ENCODE results near the gene GYPC.

The GYPC gene

DNA sequence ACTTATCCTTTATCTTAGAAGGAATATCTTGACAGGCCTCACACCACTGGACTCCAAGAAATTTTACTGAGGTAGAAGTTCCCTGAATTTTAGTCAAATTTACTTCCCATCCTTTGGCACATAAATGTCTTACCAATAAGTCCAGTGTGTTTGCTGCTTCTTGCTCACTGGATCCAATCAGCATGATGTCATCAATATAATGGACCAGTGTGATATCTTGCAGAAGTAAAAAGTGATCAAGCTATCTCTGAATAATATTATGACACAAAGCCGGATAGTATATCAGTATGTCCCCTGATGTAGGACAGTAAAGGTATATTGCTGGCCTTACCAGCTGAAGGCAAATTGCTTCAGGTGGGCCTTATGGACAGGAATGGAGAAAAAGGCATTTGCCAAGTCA lies 6.9 kb upstream of the GYPC start:
- no peak for DNase-seq (ENCODE audit: low read depth, low spot score)

DNA sequence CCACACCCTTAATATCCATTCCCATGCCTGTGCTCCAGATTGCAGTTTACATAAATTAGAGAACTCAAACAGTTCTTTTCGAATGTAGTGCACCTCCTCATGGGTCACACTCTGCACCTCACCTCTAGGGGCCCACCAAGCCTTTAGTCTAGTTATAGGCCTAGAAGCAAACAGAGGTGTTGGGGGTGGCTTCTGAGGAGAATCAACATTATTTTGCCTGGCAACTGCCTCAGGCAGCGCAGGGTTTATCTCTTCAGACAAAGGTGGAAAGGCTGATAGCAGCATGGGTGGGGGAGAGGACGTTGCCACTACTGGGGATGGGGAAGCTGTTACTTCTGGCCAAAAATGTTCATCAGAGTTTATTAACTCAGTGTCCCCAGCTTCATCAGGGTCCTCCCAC lies 5.0 kb upstream of the GYPC start:
- DNase-seq (ENCODE audit: low read depth, low spot score) = no peak

DNA sequence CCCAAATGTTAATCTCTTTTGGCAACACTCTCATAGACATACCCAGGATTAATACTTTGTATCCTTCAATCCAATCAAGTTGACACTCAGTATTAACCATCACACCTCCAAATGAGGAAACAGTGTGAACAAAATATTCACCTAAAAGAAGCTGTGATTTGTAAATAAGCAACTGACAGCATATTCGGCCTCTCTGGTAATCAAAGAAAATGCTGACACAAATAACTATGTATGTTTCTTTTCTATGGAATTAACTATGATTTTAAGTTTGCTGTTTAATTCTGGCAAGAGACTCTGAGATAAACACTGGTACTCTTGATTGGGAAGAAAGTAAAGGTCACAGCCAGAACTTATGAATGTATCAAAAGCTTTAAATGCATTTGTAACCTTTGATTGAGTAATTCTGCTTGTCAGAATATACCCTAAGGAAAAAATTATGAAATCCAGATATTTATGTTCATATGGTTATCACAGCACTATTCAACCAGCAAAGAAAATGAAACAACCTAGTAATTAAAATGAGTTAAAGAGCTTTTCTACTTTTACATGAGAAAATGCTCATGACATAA lies 3.6 kb upstream of the GYPC start:
- no peak for DNase-seq (ENCODE audit: low read depth, low spot score)

DNA sequence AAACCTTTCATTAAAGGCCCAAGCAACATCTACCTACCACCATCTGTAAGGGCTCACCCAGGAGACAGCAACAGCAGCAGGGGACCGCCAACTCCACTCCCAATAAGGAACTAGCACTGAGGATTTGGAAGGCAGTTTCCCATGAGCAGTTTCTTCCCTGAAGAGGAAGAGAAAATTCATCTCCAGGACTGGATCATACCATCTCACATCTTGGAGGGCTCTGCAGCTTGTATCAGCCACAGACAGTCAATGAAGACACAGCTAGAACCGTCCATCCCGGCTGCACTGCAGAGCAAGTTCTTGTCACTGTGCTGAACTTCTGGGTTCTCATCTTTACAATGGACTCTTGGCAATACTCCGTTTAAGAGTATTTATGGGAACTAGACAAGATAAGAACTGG lies 2.8 kb upstream of the GYPC start:
- DNase-seq (ENCODE audit: low read depth, low spot score) = no peak

DNA sequence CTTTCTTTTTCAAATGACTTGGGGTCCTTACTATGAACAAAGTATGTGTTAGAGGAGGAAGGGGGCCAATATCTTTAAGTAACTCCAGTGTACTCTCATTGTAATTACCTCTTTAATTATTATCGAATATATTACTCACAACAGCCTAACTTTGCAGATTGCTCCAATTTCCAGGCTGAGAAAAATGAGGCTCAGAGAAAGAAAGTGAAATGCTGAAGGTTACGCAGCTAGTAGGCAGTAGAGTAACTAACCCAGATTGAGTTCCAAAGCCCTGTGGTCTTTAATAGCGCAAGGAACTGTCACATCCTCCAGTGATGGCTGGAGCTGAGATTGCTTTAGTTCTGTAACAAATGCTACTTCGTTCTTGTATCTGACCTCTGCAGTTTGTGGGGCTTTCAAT lies 2.2 kb upstream of the GYPC start:
- DNase-seq (ENCODE audit: low read depth, low spot score) = no peak

DNA sequence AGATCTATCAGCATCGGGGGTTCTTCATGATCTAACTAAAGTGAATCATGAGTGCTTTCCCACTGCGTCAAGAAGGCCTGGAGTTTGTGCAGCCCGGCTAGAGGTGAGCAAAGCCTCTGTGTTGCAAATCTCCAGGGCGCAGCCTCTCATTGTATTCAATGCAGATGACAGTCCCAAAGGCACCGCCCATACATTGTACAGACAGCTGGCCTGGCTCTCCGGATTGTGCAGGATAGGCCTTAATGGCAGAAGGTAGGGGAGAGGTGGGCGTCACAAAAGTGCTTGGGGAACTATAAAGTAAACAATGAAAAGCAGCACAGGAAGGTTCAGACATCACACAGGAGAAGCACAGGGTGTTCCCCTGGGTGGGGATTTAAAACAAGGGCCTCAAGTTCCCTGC lies 907 bp upstream of the GYPC start:
- DNase-seq (ENCODE audit: low read depth, low spot score) = no peak

DNA sequence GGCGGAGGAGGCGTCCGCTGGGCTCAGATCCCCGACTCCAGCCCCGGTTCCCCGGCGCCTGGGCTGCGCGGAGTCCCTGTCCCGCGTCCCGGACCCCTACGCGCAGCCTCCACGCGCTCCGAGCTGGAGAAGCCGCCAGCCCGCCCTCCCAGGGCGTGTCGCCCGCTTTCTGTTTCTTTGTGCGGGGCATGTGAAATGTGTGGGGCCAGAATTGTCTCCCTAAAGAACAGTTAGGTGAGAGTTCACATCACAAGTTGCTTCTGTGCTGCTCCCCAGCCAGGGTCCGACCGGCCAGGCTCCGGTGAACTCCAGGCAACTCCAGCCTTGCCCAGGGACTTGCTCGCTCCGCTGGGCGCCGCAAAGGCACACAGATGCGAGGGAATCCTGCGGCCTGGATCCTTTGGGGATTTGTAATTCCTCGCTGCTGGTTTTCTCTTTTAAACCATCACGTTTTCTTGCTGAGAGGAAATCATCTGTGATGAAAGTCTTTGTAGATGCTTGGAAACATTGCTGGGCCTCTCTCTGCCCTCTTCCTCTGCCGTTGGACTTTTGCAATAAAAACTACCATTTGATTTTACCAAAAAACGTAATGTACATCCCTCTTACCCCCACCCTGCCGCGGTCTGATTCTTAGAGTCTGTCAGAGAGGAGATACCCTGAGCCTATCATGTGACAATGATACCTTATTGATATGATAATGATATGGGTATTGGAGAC lies 631 bp downstream of the GYPC start:
- no peak for DNase-seq (ENCODE audit: low read depth, low spot score)

DNA sequence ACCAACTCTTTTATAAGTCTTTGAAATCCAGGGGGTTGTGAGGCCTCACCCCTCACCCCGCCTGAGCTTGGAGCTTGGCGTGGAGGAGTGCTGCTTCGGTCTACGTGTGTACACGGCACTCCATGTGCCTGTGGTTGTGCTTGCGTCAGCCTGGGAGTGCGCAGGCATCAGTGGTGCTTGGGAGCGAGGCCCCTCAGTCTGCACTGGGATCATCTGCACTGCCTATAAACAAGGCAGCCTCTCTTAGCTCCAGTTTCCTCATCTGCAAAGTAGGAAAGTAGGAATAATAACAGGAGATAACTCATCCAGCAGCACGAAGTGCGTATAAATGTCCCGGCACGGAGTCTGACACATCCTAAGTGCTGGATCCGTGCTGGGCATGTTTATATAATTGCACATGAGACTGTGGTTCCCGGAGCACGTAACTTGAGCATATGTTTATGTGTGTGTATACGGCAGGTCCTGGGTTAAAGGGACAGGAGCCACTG lies 1.2 kb downstream of the GYPC start:
- DNase-seq (ENCODE audit: low read depth, low spot score) = no peak

DNA sequence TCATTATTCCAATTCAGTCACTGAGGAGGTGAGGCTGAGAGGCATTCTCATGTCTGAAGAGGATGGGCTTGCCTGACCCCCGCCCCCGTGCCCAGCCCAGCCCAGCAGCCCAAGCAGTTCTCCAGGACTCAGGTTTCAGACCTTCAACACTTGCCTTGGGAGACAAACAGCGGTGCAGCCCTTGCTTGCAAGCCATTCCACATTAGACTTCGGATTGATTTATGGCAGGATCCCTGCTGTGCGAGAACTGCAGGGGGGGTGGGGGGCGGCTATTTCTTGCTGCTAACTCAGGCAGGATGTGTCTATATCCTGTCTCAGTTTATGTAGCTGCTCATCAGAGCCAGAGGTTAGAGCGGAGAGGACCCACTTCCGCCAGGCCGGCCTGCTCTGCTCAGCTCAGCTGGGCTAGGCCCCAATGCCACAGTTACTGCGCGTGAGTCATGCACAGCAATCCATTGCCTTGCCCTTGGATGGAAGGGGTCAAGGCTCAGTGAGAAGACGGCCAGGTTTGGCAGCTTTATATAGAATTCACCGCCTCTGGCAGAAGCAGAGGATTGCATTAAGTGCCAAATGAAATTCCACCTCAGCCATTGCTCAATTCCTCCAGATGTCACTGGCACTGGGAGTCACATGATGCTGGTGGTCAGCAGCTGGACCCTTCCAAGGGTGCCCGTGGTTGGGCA lies 1.8 kb downstream of the GYPC start:
- no peak for DNase-seq (ENCODE audit: low read depth, low spot score)

DNA sequence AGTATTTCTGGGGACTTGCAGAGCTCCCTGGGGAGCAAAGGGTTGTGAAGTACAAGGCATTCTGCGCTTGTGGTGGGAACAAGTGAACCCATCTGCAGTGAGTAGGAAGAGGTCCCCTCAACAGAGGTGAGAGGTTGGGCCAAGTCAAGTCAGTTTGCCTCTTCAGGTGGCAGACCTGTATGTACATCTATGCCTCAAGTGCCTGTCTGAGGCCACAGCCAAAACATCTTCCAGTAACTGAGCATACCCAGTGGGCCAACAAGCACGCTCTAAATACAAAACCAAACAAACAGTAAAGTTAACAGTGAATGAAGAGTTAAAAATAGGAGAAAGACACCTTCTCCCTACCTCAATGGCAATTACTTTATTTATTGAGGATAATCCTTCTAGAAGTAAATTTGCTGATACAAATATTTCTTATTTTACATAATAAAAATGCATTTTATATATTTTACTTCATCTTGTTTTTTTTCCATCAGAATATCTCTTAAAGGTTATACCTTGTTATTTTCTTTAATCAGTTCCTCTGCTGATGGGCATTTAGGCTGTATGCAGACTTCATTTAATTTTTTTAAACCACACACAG lies 2.5 kb downstream of the GYPC start:
- no peak for DNase-seq (ENCODE audit: low read depth, low spot score)

DNA sequence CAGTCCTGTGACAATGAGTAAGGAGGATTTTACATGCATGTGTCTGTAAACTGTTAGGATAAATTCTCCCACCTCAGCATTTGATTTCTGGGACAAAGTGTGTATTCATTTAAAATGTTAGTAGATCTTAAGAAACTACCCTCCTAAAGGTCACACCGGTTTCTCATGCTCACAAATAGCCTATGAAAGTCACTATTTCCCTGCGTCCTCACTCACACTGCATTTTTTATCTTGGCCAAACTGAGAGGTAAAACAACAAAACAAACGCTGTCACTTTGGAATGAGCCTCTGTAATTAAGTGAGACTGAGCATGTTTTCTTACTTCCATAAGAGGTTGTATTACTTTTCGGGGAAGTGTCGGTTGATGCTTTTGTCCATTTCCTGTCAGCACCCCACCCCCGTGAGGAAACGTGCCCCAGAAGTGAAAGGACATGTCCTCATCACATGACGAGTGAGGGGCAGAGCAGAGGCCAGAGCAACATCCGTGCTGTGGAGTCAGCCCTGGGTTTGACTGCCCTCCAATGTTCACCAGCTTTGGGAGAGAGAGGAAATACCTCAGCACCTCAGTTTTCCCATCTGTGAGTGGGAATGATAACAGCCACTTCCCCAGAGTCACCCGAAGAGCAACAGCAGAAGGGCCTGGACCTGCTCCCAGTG lies 3.1 kb downstream of the GYPC start:
- no peak for DNase-seq (ENCODE audit: low read depth, low spot score)

DNA sequence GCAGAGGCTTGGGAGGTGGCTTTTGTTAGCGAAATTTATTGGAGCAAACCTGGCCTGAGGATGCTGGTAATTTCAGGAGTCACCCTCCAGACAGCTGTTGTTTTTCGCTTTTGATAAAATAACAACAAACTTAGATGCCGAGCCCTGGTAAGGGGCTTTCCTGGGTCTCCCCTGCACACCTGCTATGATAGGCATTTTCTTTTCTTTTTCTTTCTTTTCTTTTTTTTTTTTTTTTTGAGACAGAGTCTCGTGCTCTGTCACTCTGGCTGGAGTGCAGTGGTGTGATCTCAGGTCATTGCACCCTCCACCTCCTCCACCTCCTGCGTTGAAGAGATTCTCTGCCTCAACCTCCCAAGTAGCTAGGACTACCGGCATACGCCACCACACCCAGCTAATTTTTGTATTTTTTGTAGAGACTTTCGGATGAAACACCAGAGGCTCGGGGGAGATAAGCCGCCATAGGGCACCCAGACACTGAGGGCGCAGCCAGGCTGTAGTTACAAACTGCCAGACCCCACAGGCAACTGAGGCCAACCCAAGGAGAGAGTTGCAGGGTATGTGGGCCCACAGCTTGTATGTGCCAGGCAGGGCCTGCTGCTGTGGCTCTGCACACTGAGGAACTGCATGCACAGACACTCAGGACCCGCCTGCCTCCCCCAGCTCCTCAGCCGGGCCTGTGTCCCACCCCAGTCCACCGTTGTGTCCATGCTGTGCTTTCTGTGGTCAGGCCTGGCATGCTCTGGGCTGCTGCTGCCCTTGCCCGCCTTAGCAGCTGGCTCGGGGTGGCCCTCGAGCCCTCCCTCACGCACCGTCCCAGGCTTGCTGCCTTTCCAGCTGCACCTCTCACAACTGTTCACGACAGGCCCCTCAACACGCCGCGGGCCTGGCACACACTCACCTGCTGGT lies 3.9 kb downstream of the GYPC start:
- DNase-seq (ENCODE audit: low read depth, low spot score) = no peak

DNA sequence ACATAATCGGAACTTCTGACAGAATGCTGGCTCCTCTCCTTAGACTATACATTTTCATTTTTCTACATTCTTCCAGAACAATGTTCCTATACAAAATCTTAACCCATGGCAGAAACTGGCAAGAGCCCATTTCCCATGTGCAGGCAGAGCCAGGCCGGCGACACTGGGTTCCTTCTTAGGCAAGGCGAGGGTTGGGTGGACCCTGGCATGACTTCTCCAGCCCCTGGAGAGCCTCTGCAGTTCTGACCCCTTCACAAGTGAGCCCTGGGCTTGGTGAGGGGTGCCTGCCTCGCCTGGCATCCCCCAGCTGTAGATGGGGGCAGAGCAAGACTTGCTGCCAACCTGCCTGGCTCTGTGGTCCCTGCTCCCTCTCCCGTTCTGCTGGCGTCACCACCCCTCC lies 5.0 kb downstream of the GYPC start:
- DNase-seq (ENCODE audit: low read depth, low spot score) = no peak

DNA sequence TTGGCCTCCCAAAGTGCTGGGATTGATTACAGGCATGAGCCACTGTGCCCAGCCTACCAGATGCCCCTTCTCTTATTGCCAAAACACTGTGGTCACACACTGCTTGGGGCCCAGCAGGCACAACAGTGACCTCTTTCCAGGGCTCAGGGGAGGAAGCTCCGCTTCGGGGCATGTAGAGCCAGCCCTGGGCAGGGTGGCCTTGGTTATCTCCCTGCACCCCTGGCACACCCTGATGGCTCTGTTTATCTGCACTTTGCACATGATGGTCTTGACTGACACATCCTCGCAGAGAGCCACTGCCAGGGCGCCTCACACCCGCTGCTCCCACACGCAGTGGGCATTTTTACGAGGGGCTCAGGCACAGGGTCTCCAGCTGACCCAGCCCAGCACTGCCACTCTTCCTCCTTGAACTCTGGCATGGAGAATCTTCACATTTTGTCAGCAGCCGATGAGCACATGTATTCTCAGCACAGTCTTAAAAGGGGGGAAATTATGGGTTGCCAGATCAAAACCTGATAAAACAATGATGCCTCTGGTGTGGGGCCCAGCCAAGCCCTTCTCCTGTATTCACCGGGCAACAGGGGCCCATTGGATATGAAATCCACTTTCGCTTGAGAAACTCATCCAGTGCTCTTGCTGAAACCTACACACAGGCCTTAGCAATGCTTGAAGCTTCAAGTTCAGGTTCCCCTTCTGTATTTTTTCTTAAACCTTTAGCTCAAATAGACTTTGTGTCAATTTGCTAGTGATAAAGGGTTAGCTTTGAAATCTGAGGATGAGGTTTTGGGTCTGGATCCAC lies 5.9 kb downstream of the GYPC start:
- DNase-seq (ENCODE audit: low read depth, low spot score) = no peak

DNA sequence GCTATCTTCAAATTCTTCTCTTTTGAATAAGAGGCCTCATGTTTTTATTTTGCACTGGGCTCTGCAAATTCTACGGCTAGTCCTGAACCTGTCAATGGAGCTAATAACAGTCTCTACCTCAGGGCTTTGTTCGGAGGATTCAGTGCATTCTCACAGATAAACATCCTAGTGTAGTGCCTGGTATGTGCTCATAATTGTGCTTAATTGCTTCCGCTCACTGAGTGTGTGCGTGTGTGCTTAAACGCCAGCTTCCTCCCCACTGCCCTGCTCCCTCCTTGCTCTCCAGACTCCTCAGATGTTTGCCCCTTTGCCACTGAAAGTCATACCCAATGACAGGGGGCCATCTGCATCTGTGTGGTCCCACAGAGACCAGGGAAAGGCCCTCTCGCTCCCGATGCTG lies 6.7 kb downstream of the GYPC start:
- no peak for DNase-seq (ENCODE audit: low read depth, low spot score)

DNA sequence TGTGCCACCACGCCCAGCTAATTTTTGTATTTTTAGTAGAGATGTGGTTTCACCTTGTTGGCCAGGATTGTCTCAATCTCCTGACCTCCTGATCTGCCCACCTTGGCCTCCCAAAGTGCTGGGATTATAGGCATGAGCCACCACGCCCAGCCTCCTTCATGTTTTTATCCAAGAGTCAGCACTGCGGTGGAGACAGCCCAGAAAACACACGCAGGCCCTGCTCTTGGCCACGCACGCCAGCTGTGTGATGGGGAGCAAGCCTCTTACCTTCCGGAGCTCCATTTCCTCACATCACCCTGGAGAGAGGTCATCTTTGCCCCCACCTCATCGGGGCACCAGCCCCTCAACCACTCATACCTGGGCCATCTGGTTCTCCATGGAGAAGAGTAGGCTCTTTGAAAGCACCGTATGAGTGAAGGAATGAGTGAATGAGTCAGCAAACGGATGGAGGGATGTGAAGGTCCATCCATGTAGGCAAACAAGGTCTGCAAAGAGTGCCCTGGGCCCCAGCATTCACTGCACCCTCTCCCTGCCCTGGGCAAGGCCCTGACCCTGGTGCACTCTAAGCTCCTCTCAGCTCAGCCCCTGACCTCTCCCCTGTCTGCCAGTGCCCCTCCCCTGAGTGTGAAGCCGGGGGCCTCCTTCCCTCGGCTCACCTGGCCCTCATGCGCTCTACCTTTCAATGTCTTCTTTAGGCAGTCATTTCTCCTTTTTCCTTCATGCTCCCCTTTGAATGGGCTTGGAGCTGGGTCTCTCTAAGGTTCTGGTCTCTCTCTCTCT lies 7.4 kb downstream of the GYPC start:
- no peak for DNase-seq (ENCODE audit: low read depth, low spot score)

DNA sequence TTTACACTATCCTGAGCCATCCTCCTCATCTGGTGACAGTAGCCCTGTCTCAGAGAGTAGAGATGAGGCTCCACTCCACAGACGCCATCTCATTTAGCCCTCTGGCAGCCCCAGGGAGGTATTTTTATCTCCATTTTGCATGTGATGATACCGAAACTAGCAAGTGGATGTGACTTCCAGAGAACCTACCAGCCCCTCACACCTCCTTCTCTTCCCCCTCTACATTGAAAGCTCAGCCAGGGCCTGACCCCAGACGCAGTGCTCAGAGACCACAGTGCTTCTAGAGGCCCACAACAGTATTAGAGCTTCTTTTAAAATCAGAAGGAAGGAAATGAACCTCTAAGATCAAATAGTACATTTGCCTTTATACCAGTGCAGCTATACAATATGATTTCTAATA lies 8.3 kb downstream of the GYPC start:
- DNase-seq (ENCODE audit: low read depth, low spot score) = no peak

DNA sequence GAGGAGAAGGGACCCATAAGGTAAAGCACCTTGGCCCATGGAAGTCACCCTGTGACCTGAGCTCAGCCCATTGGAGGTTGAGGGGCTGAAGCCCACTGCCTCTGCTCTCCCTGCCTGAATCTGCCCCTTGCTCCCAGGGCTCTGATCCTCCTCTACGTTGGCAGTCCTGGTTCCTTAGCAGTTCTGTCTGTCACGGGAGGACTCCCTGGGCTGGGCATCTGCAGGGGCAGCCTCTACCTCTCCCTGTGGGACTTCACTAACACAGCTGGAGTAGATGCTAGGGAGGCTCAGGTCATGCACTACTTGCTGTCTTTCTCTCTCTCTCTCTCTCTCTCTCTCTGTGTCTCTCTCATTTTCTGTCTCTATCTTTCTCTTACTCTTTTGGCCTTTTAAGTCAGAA lies 8.7 kb downstream of the GYPC start:
- no peak for DNase-seq (ENCODE audit: low read depth, low spot score)

DNA sequence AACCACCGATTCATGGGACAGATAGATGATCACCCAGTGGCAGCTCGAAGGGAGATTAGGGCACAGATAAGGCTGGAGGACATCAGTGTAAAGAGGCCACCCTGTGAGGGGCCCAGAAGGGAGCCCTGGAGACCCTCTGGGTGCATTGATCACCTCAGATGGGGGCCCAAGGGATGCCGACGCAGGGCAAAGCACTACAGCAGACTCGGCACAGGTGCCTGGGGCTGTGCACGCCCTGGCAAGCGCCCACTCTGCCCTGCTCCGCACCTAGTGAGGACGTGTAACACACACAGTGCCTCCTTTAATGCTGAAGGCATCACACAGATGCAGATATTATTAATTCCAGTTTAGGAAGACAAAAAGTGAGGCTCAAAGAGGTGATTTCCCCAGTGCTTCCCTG lies 9.5 kb downstream of the GYPC start:
- DNase-seq (ENCODE audit: low read depth, low spot score) = no peak

DNA sequence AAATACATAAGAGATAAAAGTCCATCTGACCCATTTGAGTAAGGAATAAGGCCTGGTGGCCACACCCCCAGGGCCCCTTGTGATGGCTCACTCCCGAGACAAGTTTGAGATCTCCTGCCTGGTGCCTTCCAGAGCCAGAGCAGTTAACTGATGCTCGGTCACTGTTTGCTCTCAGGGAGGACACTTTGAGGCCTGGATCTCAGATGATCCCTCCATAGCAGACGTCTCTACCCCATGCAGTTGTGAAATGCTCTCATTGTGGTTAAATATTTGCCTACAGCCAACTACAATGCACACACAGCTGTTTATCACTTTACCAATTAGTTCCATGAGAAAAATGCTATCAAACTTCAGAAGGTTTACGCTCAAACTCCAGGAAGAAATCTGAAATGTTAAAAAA lies 12.3 kb downstream of the GYPC start:
- DNase-seq (ENCODE audit: low read depth, low spot score) = no peak
